Natural killer cell (primary cell): ENCODE results near the gene KCNMB2. TPM values are rescaled to one million over a fixed set of nuclear protein-coding genes. Genes with fewer than 3 reads are reported as not detected.

ENCODE experiments used
- ATAC-seq, 3 donors: fragments of 150-1000 bp in 2 of 3; fragments of 200-7000 bp in 1 of 3; cut with Tn5 transposase; 1 replicate in 1 of 3; 2 replicates in 2 of 3; pipeline ENCODE4 v1.10.0; 2021; ENCODE audit warnings: mild to moderate bottlenecking in 2 of 3, moderate library complexity in 2 of 3
- DNase-seq, 2 donors: peaks; one replicate each; pipeline versions ENCODE4 v3.0.0 to v3.0.0-alpha.2; 2013 to 2021; ENCODE audit warnings: mixed read lengths in 1 of 2
- H3K27ac ChIP-seq: one replicate; pipeline ENCODE4 v1.5.1; 2013; ENCODE audit warnings: mild to moderate bottlenecking, low read length
- H3K27me3 ChIP-seq: one replicate; pipeline ENCODE4 v1.6.1; 2013; ENCODE audit warnings: low read length; ENCODE audit not compliant: control insufficient read depth, insufficient read depth
- H3K36me3 ChIP-seq: one replicate; pipeline ENCODE4 v1.6.1; 2013; ENCODE audit warnings: low read length; ENCODE audit not compliant: control insufficient read depth, insufficient read depth
- H3K4me1 ChIP-seq: one replicate; pipeline ENCODE4 v1.6.1; 2013; ENCODE audit warnings: low read length; ENCODE audit not compliant: control insufficient read depth, insufficient read depth
- H3K4me3 ChIP-seq: one replicate; pipeline ENCODE4 v1.5.1; 2013; ENCODE audit warnings: low read length
- H3K9me3 ChIP-seq: one replicate; pipeline ENCODE4 v1.6.1; 2013; ENCODE audit warnings: low read length; ENCODE audit not compliant: control insufficient read depth, insufficient read depth
- H3K27ac Mint-ChIP-seq, 2 donors: one replicate each; pipeline ENCODE4 v1.8.0; 2022; ENCODE audit warnings: mild to moderate bottlenecking in 2 of 2, mixed read lengths in 2 of 2, moderate library complexity in 1 of 2
- H3K27me3 Mint-ChIP-seq, 2 donors: one replicate each; pipeline ENCODE4 v1.8.0; 2022; ENCODE audit warnings: low read depth in 2 of 2, mixed read lengths in 2 of 2
- H3K36me3 Mint-ChIP-seq: one replicate; pipeline ENCODE4 v1.8.0; 2022; ENCODE audit warnings: mixed read lengths
- H3K4me1 Mint-ChIP-seq, 2 donors: one replicate each; pipeline ENCODE4 v1.8.0; 2022; ENCODE audit warnings: mixed read lengths in 2 of 2
- H3K4me3 Mint-ChIP-seq: one replicate; pipeline ENCODE4 v1.8.0; 2022; ENCODE audit warnings: mild to moderate bottlenecking, moderate library complexity, mixed read lengths
- H3K9me3 Mint-ChIP-seq, 2 donors: one replicate each; pipeline ENCODE4 v1.8.0; 2022; ENCODE audit warnings: mixed read lengths in 2 of 2
- WGBS: methylation state at CpG from one replicate; pipeline ENCODE4 v1.1.7; 2013; ENCODE audit warnings: missing lambda C conversion rate; ENCODE audit not compliant: insufficient coverage; 5-methylcytosine and 5-hydroxymethylcytosine counted together
- intact Hi-C: fragments of 100-400 bp; cut with micrococcal nuclease; formaldehyde crosslinking; loops from one replicate; pipeline ENCODE4 v1.14.2; 2022
- total RNA-seq, 4 donors: library from RNA; stranded (reverse); fragments of 120-200 nt in 1 of 4; gene quantifications; one replicate each; pipeline versions ENCODE4 v1.2.3 to v1.2.4, GENCODE V29; 2013 to 2022
- TF ChIP-seq, protein P1 (sequence below): fragments of 200-600 bp; IDR thresholded peaks from one replicate; pipeline ENCODE4 v1.8.0; 2022; ENCODE audit warnings: antibody characterized with exemption

Gene KCNMB2
- total RNA-seq, 3 donors from 2014 or later (not counting 1 experiment from before 2014, with no cell fraction given), result not detected

DNA sequence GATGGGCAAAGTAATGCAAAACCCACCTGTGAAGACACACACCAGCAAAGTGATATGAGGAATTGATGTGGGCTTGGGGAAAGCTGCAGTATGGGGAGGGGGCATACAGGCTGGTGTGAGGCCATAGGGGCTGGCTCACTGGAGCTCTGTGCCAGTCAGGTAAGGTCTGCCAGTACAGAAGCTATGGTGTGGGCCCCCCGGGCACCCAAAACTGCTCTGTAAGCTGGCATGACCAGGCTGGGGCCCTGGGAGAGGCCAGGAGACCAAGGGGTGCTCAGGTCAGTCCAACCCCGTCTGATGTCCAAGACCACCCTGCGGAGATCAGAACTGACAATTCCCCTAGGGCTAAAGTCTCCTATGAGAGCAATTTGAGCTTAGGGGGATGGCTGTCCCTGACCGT, 163.1 kb downstream of the KCNMB2 start:
- Mint-ChIP-seq H3K4me3 (no peak overlapping the region), H3K27me3 (no peaks in the 10 kb centered on the region), H3K4me1 (no peaks in the 10 kb centered on the region), H3K36me3 (no peaks in the 10 kb centered on the region), H3K9me3 (peaks cover 11% of the 10 kb centered on the region in 2 donors), H3K27ac (no peak overlapping the region)
- ATAC-seq (no peak), DNase-seq (no peak)
- Histone ChIP-seq H3K9me3 (peaks cover 5% of the 10 kb centered on the region), H3K4me3 (no peak overlapping the region), H3K27me3 (no peaks in the 10 kb centered on the region), H3K27ac (no peak overlapping the region), H3K4me1 (no peaks in the 10 kb centered on the region), H3K36me3 (no peaks in the 10 kb centered on the region)
- intact Hi-C loops, result no loop called here
- TF ChIP-seq, protein P1, sequence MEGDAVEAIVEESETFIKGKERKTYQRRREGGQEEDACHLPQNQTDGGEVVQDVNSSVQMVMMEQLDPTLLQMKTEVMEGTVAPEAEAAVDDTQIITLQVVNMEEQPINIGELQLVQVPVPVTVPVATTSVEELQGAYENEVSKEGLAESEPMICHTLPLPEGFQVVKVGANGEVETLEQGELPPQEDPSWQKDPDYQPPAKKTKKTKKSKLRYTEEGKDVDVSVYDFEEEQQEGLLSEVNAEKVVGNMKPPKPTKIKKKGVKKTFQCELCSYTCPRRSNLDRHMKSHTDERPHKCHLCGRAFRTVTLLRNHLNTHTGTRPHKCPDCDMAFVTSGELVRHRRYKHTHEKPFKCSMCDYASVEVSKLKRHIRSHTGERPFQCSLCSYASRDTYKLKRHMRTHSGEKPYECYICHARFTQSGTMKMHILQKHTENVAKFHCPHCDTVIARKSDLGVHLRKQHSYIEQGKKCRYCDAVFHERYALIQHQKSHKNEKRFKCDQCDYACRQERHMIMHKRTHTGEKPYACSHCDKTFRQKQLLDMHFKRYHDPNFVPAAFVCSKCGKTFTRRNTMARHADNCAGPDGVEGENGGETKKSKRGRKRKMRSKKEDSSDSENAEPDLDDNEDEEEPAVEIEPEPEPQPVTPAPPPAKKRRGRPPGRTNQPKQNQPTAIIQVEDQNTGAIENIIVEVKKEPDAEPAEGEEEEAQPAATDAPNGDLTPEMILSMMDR, result no peak
- WGBS, result 77% methylated on average over 4 of the region's 4 CpGs

DNA sequence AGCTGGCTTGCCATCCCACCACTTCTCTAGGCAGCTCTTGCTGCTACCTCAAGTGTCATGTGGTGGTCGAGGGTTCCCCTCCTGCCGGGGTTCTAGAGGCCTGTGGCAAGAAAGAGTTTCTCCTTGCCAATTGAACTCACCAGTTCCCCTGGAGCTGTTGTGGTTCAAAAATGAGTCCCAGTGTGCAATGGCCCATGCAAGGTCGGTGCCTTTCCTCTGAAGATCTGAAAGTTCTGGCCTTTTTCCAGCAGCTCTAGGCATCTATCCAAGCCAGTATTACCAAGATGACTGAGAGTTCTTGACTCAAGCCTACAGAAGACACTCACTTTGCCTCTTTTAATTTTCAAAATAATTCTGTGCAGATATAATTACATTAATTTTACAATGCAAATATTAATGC, 163.6 kb downstream of the KCNMB2 start:
- H3K27me3 Mint-ChIP-seq, result no peaks in the 10 kb centered on the region
- TF ChIP-seq, protein P1, result no peak
- intact Hi-C loops, result no loop called here
- peaks cover 5% of the 10 kb centered on the region for H3K9me3 ChIP-seq
- no peaks in the 10 kb centered on the region for H3K27me3 ChIP-seq
- H3K27ac ChIP-seq, result no peak overlapping the region
- H3K4me3 ChIP-seq, result no peak overlapping the region
- DNase-seq (no peak), ATAC-seq (no peak)
- H3K36me3 ChIP-seq, result no peaks in the 10 kb centered on the region
- no peak overlapping the region for H3K27ac Mint-ChIP-seq
- H3K36me3 Mint-ChIP-seq, result no peaks in the 10 kb centered on the region
- 81% methylated on average over 3 of the region's 3 CpGs for WGBS
- no peak overlapping the region for H3K4me3 Mint-ChIP-seq
- no peaks in the 10 kb centered on the region for H3K4me1 Mint-ChIP-seq
- no peaks in the 10 kb centered on the region for H3K4me1 ChIP-seq
- peaks cover 11 to 12% of the 10 kb centered on the region in 2 donors for H3K9me3 Mint-ChIP-seq

DNA sequence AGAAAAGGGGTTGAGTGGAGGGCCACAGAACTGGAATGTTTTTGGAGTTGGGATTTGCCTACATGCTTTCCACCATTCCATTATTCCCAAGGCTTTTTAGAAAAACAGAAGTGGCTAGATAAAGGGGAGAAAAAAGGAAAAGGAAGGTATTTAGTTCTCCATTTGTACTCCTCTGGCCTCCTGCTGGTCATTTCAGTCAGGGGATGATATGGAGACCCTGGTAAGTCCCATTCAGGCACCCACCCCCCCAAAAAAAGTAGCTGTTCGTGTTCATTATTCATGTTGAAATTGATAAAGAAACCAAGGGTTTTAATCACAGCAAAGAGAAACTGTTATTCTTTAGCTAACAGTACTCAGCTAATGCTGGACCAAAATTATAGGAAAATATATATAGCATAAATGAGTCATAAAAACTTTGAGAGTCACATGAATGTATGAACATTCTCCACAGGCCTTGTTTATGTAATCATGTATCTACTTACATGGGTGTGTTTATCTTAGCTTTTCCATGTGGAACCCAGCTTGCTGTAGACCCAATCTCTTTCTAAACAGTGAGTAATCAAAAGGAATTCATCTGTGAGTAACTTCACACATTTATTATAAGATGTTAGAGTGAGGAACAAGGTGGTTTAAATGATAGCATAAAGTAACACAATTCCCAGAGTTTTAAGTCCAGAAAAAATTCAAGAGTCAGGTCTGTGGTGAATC, 167.2 kb downstream of the KCNMB2 start:
- intact Hi-C loops, result no loop called here
- Histone ChIP-seq H3K9me3 (peaks cover 5% of the 10 kb centered on the region), H3K4me1 (no peaks in the 10 kb centered on the region), H3K4me3 (no peak overlapping the region), H3K36me3 (no peaks in the 10 kb centered on the region), H3K27ac (no peak overlapping the region), H3K27me3 (no peaks in the 10 kb centered on the region)
- ATAC-seq, result no peak
- no peaks in the 10 kb centered on the region for H3K36me3 Mint-ChIP-seq
- H3K27ac Mint-ChIP-seq, result no peak overlapping the region
- no peaks in the 10 kb centered on the region for H3K27me3 Mint-ChIP-seq
- H3K4me3 Mint-ChIP-seq, result no peak overlapping the region
- WGBS, result no CpG with 5 or more reads among the region's 1 CpG
- H3K4me1 Mint-ChIP-seq, result no peaks in the 10 kb centered on the region
- peaks cover under 1 to 6% of the 10 kb centered on the region in 2 donors for H3K9me3 Mint-ChIP-seq
- DNase-seq, result no peak
- TF ChIP-seq, protein P1, result no peak

DNA sequence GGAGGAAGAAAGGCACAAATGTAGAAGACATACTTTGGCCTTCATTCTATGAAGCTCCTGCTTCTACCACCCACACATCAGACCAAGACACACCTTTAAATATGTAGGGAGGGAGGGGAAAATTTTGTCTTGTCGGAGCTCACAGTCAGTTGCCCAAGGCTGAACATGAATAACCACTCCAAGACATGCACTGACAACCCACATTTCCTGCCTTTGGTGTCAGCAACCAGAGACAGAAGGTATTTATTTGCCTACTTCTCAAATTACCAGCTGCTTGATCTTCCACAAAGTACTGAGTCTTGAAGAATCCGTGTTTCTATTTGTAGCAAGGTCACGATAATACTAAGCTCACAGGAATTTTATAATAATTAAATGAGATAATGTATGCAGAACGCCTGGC, 169.7 kb downstream of the KCNMB2 start:
- TF ChIP-seq, protein P1, result no peak
- Histone ChIP-seq H3K4me3 (no peak overlapping the region), H3K27me3 (no peaks in the 10 kb centered on the region), H3K36me3 (no peaks in the 10 kb centered on the region), H3K4me1 (no peaks in the 10 kb centered on the region), H3K9me3 (no peaks in the 10 kb centered on the region), H3K27ac (no peak overlapping the region)
- intact Hi-C loops, result no loop called here
- H3K4me3 Mint-ChIP-seq, result no peak overlapping the region
- ATAC-seq (no peak), DNase-seq (no peak)
- H3K36me3 Mint-ChIP-seq, result no peaks in the 10 kb centered on the region
- no peaks in the 10 kb centered on the region for H3K27me3 Mint-ChIP-seq
- WGBS, result no CpG with 5 or more reads among the region's 4 CpGs
- no peaks in the 10 kb centered on the region for H3K4me1 Mint-ChIP-seq
- no peak overlapping the region for H3K27ac Mint-ChIP-seq
- peaks cover 0 to 2% of the 10 kb centered on the region in 2 donors for H3K9me3 Mint-ChIP-seq
